GM21381 (cell line): Measurements from ENCODE around the gene MYBPC3.

Source experiments
- ATAC-seq: cut with Tn5 transposase; IDR thresholded peaks from one replicate; pipeline ENCODE4 v1.9.1; 2021; ENCODE audit warnings: mild to moderate bottlenecking, moderate library complexity; ENCODE audit not compliant: unreplicated experiment

The MYBPC3 gene

DNA sequence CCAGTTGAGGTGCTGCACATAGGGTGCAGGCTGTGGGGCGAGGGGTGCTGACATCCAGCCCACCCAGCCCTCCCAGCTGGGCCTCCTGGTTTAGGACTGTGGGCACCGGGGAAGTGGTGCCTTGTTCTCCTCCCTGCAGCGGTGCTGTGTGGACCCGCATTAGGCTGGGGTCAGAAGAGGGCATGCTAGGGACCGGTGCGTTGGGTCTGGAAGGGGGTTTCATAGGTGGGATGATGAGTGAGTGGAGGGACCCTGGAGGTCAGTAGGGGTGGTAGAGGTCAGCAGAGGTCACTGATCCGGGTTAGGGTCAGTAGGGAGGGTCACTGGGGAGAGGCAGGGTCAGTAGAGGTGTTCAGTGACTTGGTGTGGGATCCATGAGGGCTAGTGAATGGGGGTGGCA lies 6.7 kb upstream of the MYBPC3 start:
- ATAC-seq = no peak

DNA sequence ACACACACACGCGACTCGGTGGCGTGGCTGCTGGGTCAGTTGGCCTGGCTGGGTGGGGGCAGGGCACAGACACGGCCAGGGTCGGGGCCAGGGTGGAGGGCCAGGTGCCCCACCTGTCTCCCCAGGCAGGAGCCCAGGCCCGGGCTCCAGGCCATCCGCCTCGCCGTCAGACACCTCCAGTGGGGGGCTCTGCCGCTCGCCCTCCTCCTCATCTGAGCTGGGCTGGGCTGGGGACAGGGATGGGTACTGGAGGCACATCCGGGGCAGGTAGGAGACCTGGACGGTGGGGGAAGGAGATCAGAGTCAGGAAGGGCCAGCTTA lies 6.2 kb upstream of the MYBPC3 start:
- no peak for ATAC-seq

DNA sequence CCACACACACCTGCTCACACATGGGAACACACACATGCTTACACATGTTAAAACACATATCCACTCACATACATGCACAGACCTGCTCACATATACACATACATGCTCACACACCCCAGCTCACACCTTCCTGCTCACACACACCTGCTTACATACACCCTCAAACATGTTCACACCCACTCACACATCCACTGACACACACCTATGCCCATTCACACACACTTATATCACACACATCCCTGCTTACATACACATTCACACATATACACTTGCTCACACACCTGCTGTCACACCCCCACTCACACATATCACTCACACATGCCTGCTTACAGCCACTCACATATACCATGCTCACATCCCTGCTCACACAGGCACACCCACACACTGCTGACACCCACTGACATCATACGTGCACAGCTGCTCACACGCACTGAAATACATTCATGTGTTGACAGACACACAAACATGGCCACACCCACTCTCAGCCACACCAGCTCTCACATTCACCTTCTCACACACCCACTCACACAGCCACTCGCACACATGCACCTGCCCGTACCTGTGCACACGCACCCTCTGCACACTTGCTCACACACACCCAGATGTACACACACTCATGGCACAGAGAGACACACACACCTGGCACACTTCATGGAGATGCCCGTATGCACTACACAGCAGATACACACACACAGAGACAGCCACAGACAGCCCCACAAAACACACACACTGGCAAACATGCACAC lies 5.7 kb upstream of the MYBPC3 start:
- no peak for ATAC-seq

DNA sequence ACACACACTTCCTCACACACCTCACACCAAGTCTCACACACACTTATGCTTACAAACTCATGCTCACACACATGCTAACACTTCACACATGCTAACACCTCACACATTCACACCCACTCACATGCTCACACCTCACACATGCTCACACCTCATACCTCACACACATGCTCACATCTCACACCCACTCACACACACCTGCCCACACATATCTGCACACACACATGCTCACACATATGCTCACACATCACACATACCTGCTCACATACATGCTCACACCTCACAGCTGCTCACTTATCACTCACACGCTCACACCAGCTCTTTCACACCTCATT lies 4.5 kb upstream of the MYBPC3 start:
- no peak for ATAC-seq

DNA sequence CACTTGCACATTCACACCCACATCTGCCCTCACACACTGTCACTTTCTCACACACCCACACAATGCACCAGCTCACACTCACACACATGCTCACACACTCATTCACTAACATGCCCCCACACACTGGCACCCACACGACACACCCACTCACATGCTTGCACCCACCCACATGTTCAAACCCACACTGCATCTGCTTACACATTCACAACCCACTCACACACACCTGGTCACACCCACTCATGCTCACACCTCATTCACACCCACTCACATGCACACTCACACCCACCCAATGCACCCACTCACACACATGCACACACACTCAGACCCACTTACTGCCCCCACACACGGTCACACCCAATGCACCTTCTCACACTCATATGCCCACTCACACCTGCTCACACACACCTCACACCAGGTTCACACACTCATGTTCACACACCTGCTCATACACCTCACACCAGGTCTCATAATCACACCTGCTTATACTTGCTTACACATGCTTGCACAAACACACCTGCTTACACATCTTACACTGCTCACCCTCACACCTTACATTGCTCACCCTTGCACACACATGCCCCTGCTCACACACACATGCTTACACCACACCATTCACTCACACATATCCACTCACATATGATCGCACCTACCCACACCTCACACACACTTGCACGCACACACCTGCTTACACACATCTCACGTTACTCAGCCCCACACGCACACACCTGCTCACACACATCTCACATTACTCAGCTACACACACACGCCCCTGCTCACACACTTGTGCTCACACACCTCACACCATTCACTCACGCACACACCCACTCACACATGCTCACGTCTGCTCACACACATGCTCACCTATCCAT lies 3.9 kb upstream of the MYBPC3 start:
- ATAC-seq = no peak

DNA sequence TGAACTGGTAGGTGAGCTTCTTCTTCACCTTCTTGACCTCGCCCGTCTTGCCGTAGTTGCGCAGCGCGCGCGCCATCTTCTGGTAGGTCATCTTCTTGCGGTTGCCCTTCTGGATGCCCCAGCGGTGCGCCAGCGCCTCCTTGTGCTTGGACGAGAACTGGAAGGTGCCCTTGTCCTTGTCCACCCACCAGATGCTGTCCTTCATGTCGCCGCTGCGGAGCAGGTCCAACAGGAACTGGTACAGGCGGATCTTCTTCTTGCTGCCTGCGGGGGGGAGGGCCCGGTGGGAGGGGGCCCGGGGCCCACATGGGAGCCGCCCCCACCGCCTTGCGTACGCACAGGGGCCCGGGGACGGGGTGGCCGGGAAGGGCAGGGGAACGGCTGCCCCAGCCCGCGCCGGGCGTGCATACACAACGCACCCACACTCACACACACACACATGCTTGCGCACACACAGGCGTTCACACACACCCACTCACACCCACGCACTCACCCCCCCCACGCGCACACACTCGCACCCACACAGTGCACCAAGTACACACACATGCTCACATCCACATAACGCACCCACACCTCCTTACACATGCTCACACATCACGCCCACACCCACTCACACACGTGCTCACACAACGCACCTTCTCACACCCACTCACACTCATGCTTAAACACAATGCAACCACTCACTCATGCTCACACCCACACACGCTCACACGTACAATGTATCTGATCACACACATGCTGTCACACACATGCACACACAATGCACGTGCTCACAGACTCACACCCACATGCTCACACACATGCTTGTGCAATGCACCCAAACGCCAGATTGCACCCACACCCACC lies 3.0 kb upstream of the MYBPC3 start:
- ATAC-seq = no peak

DNA sequence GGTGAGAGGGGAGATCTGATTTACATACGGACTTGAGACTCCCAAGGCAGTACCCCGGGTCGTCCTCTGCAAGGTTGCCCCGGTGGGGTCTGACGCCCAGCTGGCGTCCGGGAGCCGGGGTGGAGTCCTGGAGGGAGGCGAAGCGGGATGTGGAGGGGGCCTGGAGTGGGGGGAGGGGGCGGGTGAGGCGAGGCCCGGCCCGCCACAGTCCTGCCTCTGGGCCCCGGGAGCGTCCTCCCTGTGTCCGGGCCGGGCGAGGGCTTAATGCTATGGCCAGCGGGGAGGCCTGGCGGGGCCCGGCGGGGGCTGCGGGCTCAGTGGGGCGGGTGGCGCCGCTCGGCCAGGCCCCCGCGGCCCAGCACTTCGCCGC lies 2.4 kb upstream of the MYBPC3 start:
- ATAC-seq = no peak

DNA sequence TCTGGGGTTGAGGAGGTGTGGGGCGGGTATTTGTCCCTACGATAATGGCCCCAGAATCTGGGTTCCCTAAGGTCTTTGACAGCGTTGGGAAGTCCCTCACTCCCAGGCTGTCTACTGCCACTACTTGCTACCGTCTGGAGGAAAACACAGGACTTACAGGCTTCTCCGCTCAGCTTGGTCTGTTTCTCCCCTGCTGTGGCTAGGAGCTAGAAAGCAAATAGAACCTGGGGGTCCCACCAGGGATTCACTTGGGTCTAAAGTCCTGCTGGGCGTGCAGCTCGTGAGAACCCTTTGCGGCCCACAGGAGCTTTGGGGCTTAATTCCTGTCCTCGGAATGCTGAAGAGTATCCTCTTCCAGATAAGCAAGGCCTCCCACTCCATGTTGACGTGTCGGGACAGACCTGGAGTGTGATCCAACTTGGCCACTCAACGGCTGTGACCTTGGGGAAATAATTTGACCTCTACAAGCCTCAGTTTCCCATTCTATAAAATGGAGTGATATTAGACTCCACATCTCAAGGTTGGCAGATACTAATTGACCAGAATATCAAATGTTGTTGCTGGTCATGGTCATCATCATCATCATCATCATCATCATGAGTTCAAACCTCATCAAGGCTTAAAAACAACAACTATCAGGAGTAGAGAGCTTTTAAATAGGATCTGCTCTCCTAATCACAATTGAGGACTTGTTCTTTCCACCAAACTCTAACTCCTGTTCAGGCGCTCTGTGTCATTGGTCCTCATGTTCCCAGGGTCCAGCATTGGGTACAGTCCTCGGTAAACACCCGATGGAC lies 1.7 kb upstream of the MYBPC3 start:
- ATAC-seq = no peak

DNA sequence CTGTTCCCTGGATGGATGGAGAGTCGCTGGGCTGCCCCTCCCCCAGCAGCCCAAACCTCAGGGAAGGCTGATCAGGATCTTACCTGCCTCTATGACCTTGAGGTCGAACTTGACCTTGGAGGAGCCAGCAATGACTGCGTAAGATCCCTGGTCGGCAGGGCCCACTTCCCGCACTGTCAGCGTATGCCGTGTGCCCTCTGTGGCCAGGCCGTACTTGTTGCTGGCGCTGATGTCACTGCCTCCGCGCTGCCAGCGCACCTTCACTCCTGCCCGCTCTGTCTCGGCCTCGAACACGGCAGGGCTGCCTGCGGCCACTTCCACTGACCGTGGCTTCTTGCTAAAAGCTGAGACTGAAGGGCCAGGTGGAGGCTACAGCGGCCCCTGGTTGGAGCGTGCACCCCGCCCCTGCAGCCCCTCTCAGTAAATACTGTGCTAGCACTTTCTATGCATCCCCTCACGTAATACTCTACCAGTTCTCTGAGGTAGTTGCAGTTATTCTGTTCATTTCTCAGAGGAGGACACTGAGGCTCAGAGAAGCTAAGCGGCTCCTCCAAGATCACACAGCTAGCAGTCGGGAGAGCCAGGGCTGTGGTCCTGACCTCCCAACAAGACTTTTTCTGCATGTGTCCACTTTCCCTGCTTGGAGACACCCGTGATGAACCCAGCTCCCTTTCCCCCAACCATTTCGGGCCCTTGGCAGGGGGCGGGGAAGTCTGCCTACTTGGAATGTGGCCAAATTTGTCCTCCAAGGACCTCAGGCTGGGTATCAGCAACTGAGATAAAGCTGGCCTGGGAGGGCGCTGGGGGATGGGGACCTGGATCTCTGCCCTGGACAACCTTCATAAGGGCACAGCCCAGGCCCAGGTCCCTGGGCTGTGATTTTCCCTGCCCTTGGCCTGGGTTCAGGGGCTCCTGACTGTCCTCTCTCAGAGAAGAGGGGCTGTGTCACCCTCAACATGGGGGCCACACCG lies 1.1 kb downstream of the MYBPC3 start:
- ATAC-seq = no peak

DNA sequence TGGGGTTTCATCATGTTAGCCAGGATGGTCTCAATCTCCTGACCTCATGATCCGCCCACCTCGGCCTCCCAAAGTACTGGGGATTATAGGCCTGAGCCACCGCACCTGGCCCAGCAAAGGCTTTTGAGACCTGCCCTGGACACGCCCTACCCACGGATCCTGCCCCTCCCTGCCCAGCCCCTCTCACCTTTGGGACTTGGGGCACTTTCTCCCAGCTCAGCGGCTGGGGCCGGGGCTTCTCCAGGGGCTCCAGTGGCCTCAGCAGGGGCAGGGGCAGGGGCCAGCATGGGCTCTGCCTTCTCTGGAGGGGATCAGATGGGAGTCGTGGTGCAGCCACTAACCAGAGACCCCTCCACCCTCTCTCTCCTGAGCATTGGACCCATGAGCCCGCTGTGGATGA lies 2.2 kb downstream of the MYBPC3 start:
- no peak for ATAC-seq

DNA sequence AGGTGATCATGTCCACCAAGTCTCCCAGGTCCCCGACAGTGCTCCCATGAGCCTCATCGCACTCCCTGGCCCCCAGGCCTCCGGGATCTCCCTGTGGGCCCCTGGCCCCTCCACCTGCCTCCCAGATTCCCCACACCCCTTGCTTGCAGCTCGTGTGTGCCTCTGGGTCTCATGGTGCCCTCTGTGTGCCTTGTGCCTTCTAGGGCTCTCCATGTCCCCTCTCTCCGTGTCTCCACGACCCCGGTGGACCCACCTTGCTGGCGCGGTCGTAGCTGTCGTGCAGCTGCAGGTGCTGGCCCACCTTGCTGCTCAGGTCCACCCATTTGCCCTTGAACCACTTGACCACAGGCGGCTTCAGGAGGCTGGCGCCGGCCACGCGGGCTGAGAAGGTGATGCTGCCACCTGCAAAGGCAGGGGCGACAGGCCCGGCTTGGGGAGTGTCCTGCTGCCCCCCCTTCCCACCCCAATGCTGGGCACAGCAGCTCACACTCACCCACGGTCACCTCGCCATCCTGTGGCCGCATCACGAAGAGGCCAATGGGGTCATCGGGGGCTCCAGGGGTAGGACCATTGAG lies 2.9 kb downstream of the MYBPC3 start:
- ATAC-seq = no peak

DNA sequence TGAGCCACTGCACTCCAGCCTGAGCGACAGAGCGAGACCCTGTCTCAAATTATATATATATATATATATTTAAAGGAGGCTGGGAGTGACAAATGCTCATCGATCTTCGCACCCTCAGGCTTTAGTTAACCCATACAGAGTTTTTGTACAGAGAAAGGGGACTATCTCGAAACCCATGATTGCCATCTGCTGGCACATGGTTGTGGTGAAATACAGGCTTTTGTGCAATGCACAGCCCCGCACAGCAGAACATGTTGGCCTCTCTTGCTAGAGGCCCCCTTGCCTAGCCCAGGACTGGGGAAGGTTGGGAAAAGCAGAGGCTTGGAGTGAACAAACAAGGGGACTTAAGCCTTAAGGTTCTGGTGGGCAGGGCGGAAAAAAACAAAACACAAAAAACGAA lies 3.6 kb downstream of the MYBPC3 start:
- ATAC-seq = no peak

DNA sequence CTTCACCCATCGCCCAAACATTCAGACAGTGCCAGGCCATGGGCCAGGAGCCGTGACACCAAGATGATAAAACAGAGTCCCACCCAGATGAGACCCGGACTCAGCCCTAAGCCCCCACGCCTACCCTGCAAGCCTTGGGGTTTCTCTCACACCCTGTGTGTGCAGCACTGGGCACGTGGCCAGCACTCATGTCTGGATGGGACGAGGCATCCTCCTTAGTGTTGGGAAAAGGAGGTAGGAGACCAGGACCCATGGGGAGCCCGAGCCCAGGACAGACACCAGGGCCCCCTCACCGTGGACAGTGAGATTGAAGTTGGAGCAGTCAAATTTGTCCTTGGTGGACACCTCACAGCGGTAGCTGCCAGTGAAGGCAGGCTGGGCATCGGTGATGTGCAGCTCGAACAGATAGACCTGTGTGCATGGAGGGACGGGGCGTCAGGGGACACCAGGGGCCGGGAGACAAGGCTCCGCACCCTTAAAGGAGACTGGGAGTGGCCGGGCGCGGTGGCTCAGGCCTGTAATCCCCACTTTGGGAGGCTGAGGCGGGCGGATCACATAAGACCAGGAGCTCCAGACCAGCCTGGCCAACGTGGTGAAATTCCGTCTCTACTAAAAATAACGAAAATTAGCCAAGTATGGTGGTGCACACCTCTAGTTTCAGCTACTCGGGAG lies 4.2 kb downstream of the MYBPC3 start:
- ATAC-seq = no peak

DNA sequence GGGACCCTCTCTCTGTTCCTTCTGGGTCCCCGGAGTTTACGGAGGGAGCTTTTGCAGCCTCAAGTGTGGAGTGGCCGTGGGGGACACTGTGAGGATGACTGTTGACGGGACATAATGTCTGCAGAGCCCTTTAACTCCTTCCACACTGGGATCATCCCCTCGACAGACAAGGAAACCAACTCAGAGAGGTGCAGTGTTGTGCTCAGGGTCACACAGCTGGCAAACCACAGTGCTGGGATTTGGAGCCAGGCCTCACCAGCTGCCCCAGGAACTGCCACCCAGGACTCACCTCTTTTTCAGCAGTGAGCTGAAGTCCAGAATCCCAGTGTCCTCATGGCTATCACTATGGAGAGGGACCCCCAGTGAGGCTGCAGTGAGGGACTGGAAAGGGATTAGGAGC lies 5.4 kb downstream of the MYBPC3 start:
- ATAC-seq = no peak

DNA sequence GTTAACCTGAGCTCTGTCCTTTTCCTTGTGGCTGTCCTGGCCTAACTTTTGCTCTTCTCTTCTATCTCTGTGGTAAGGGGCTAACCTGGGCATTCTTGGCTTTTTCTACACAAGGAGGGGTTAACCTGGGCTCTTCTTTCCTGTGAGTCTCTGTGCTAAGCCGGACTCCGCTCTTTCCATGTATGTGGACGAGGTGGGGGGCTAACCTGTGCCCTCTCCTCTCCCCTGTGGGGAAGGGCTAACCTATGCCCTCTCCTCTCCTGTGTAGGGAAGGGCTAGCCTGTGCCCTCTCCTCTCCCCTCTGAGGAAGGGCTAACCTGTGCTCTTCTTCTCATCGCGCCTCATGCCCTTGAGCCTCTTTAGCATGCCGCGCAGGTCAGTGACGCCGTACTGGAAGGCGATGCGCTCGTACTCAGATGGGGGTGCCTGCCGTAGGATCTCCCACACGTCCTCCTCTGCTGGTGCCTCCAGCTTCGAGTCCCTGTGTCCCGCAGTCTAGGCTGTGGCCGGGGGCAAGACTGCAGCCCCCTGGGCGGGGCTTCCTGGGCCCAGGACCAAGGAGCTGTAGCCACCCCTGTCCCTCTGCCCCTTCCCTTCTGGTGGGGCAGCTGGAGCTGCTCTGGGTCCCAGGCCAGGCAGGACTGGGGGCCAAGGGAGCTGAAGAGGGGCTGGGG lies 6.5 kb downstream of the MYBPC3 start:
- no peak for ATAC-seq

DNA sequence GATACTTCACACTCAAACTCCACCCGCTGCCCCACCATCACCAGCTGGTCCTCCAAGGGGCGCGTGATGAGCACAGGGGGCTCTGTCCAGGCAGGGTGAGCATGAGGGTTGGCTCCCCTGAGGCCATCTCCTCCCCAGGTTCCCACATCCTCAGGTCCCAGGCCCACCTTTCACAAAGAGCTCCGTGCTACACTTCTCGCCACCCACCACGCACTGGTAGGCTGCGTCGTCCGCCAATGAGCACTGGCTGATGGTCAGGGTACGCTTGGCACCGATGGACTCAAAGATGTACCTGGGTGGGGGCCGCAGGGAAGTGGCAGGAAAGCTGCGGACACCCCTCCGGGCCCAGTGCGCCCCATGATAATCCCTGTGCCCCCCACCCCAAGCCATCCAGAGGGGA lies 9.6 kb downstream of the MYBPC3 start:
- no peak for ATAC-seq

DNA sequence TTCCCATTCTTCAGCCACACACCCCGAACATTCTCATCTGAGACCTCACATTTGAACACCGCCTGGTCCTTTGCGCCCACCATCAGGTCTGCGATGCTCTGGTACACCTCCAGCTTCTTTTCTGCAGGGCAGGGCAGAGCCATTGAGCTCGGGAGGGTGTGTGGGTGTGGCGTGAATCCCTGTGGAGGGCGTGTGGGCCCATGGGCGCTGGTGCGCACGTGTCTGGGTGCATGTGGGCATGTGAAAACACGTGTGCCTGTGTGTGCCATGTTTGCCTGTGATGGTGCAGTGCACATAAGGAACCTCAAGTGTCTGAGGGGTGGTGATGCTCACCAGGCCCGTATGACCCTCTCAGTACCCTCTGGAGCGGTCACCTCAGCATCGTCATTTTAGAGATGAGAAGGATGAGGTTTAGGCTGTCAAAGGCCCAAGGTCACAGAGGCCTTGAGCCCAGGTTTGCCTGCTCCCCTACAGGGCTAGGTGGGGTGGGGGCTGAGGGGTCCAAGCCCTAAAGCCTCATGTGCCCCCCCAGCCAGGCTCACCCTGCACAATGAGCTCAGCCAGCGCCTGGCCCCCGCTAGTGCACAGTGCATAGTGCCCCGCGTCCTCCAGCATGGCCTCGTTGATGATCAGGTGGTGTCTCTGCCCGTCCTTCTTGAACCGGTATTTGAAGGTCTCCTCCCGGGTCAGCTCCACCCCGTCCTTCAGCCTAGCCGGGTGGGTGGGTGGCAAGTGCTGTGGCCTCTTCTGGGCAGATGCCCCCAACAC lies 10.3 kb downstream of the MYBPC3 start:
- ATAC-seq = no peak
